H1 (cell line): Measurements from ENCODE around the gene CMTM3. TPM values are rescaled to one million over a fixed set of nuclear protein-coding genes. Genes with fewer than 3 reads are reported as not detected.

Experiments used
- JUN ChIP-seq: IDR thresholded peaks from 2 replicates; pipeline ENCODE4 v1.6.1; 2011; ENCODE audit warnings: low read depth, mild to moderate bottlenecking, improper control_type of control experiment, low read length
- POU5F1 ChIP-seq: IDR thresholded peaks from 2 replicates; pipeline ENCODE4 v1.6.1; 2011; ENCODE audit warnings: low read depth, mild to moderate bottlenecking, low read length, moderate library complexity
- RNF2 ChIP-seq: fragments of 200-900, 300-1000 bp; sonication (generic); IDR thresholded peaks from 2 replicates; pipeline ENCODE4 v1.7.1; 2016; ENCODE audit warnings: borderline replicate concordance, low read depth, mild to moderate bottlenecking, antibody characterized with exemption, low read length; ENCODE audit not compliant: poor library complexity, severe bottlenecking; ENCODE audit errors: missing control alignments
- SUZ12 ChIP-seq: fragments of 200-600 bp; sonication (generic); IDR thresholded peaks from 2 replicates; pipeline ENCODE4 v1.6.1; 2012; ENCODE audit warnings: mild to moderate bottlenecking, inconsistent platforms, low read length, moderate library complexity, mixed read lengths
- polyA plus RNA-seq, 7 experiments: library from polyadenylated mRNA; depleted of rRNA in 3 of 7; stranded (reverse) in 5 of 7; unstranded in 2 of 7; fragments of >200 nt in 5 of 7; fragments of 200-250 nt in 2 of 7; gene quantifications; 1 replicate in 5 of 7; 2 replicates in 1 of 7; 4 replicates in 1 of 7; pipeline versions ENCODE4 v1.2.1 to v1.2.3, GENCODE V29; 2011 to 2013; ENCODE audit warnings: missing spikeins in 2 of 7, mixed read lengths in 2 of 7
- total RNA-seq: library from RNA; stranded (reverse); fragmentation: NEBNext Ultra II Directional; extraction: Animal tissue kit (Norgen Biotek cat#: 25700); gene quantifications from 2 replicates; pipeline ENCODE4 v1.2.1, GENCODE V29; 2021
- TF ChIP-seq, protein P1 (sequence below): IDR thresholded peaks from 2 replicates; pipeline ENCODE4 v1.6.1; 2011; ENCODE audit warnings: low read depth, mild to moderate bottlenecking, low read length; ENCODE audit not compliant: insufficient read depth

The CMTM3 gene
- total and polyA plus RNA-seq, 2 of the 8 experiments (the other 6 are each of a cell fraction or from before 2014, with no cell fraction given), result 24.7 to 24.8 TPM

DNA sequence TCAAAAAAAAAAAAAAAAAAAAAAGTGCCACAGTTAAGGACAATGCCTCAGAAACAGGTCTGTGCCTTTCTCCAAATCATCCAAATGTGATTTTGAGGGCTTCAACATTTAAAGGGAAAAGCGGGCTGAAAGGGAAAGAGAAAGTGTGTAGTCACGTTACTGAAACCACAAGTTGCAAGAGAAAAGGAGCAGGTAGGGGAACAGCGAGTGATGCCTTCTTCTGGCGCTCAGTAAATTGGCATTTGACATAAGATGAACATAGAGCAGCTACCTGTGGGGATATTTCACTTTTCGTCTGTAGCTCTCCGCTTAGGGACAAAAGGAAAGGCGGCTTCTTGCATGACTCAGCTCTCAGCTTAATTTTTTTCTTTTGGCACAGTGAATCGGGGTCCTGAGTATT lies 14.2 kb upstream of the CMTM3 start (continued):
- TF ChIP-seq, protein P1, sequence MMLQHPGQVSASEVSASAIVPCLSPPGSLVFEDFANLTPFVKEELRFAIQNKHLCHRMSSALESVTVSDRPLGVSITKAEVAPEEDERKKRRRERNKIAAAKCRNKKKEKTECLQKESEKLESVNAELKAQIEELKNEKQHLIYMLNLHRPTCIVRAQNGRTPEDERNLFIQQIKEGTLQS, result no peak
- no peak for TF ChIP-seq JUN
- no peak for TF ChIP-seq SUZ12
- no peak for TF ChIP-seq POU5F1
- TF ChIP-seq RNF2, result no peak
